ENCODE measurements around the gene SNX9.
"Not testable (repeated sequence)": the region's sequence is repeated elsewhere in the genome, so short reads cannot be mapped to it uniquely, and the experiment has no call there.

SNX9 gene

GRCh38 chr6:157853902-157854502 is 31.0 kb downstream of the SNX9 start:
- in situ Hi-C loops (cut with HindIII; ENCODE audit: low sequenced_read_pairs) = no loop called here

GRCh38 chr6:157855325-157855724 is 32.3 kb downstream of the SNX9 start:
- in situ Hi-C loops (cut with HindIII; ENCODE audit: low sequenced_read_pairs) = no loop called here

- in situ Hi-C loops (cut with HindIII; ENCODE audit: low sequenced_read_pairs) = not testable (repeated sequence)
Measured at GRCh38 chr6:157855804-157856203, 32.8 kb downstream of the SNX9 start.

DNA sequence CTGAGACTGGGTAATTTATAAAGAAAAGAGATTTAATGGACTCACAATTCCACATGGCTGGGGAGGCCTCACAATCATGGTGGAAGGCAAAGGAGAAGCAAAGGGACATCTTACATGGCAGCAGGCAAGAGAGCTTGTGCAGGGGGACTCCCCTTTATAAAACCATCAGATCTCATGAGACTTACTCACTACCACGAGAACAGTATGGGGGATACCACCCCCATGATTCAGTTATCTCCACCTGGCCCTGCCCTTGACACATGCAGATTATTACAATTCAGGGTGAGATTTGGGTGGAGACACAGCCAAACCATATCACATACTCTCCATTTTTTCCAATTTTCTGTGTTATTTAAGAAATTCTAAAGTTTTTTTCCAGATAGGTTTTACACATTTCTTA is 35.6 kb downstream of the SNX9 start:
- in situ Hi-C loops (cut with HindIII; ENCODE audit: low sequenced_read_pairs) = not testable (repeated sequence)

- in situ Hi-C loops (cut with HindIII; ENCODE audit: low sequenced_read_pairs) = no loop called here
Measured at GRCh38 chr6:157859775-157860504, 36.9 kb downstream of the SNX9 start.

- in situ Hi-C loops (cut with HindIII; ENCODE audit: low sequenced_read_pairs) = no loop called here
Measured at GRCh38 chr6:157860505-157860991, 37.5 kb downstream of the SNX9 start.

GRCh38 chr6:157861184-157861583 is 38.1 kb downstream of the SNX9 start:
- in situ Hi-C loops (cut with HindIII; ENCODE audit: low sequenced_read_pairs) = no loop called here

GRCh38 chr6:157861814-157862213 is 38.8 kb downstream of the SNX9 start:
- in situ Hi-C loops (cut with HindIII; ENCODE audit: low sequenced_read_pairs) = no loop called here

- in situ Hi-C loops (cut with HindIII; ENCODE audit: low sequenced_read_pairs) = no loop called here
Measured at GRCh38 chr6:157862706-157863105, 39.7 kb downstream of the SNX9 start.

DNA sequence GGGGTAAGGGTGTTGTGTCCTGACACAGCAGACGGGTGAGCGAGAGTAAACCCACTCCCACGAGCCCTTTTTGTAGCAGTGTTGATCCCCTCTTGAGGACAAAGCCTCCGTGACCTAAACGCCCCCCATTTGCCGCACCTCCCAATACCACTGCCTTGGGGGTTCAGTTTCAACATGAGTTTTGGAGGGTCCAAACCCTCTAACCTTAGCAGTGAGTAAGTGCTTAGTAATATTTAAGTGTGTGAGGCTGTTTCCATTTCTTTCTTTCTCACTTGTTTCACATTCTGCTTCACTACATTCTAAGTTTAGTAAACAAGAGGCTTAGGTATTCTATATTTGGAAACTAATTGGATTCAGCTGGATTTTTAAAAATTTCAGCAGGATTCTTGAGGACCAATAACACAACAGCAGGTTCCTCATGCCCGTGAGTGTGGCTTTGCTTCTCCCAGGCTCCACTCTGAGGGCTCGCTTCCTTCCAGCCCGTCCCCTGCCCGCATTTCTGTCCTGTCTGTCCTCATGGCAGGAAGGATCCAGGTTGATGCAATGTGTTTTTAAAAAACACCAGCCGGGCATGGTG is 41.2 kb downstream of the SNX9 start:
- in situ Hi-C loops (cut with HindIII; ENCODE audit: low sequenced_read_pairs) = no loop called here

DNA sequence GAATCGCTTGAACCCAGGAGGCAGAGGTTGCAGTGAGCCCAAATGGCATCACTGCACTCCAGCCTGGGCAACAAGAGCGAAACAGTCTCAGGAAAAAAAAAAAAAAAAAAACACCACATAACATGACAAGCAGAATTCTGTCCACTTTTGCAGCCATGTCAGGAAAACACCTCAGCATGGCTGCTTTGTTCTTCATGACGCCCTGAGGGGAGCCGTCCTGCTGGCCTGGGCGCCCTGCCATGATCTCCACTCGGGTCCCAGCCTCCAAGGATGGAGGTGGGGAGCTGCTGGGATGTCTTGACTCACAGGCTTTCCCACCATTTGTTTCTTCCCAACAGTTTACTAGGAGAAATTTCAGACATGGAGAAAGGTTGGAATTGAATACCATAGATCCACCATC is 42.2 kb downstream of the SNX9 start:
- in situ Hi-C loops (cut with HindIII; ENCODE audit: low sequenced_read_pairs) = no loop called here

DNA sequence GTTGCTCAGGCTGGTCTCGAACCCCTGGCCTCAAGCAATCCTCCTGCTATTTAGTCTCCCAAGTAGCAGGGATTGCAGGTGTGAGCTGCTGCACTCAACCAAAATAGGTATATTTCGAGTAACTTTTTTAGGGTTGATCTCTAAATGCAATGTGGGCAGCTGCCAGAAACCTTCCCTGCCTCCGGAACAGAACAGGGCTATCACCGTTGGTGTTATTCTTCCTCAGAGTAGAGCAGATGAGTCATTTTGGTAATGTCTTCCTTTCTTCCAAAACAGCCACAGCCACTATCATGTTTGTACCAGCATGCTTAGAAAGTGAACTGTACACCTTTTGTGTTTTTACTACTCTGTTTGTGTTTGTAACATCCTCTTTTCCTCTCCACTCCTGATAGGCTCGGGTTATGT is 44.1 kb downstream of the SNX9 start:
- in situ Hi-C loops (cut with HindIII; ENCODE audit: low sequenced_read_pairs) = no loop called here

DNA sequence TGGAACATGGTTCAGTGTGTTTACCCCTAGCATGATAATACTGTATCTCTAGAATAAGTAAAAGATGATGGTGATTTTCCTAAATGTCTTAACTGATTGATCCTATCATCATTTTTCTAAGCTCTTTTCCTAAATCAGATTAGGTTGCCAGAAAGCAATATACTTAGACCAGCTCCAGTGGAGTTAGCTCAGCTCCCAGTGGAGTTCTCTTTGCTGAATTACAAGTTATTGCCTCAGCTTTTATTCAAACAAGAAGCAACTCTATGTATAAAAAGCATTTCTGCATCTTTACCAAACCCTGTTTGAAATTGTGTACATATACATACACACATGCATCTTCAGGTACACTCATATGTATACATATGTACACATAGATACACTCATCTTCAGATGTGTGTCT is 44.9 kb downstream of the SNX9 start:
- in situ Hi-C loops (cut with HindIII; ENCODE audit: low sequenced_read_pairs) = no loop called here

DNA sequence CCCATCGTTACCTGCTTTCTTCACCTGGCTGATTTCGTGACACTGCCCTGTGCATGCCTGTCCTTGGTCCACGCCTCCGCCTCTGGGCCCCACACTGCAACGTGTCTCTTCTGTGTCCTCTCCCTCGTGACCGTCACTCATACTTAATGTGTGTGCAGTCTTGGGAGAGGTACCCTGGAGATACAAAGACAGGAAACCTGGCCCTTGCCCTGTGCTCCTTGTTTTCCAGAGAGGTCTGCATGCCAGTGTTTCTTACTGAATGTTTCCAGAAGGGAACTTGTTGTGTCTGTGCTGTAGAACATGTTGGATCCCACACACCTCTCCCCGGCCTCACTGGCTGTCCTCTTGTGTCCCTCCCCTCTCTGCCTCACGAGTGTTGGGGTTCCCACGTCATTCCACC is 45.8 kb downstream of the SNX9 start:
- in situ Hi-C loops (cut with HindIII; ENCODE audit: low sequenced_read_pairs) = no loop called here

DNA sequence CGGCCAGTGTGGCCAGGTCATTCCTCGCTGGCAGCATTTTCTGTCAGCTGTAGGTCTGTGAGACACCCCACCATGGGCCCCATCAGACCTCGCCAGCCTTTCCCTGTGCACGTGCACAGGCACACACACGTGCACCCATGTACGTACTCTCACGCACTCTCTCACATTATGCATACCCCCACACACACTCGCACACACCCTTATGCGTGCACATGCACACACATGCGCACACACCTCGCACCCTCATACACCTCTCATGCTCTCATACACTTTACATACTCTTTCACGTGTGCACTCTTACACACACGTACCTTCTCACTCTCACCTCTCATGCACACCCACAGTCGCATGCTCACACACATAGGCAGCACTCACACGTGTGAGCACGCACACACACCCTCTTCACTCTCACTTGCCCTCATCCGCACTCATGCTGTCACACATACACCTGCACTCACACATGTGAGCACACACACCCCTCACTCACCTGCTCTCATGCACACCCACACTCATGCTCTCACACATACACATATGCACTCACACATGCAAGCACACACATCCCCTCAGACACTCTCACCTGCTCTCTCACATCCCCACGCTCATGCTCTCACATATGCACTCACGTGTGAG is 46.7 kb downstream of the SNX9 start:
- in situ Hi-C loops (cut with HindIII; ENCODE audit: low sequenced_read_pairs) = no loop called here

- in situ Hi-C loops (cut with HindIII; ENCODE audit: low sequenced_read_pairs) = no loop called here
Measured at GRCh38 chr6:157873735-157874344, 50.8 kb downstream of the SNX9 start.

DNA sequence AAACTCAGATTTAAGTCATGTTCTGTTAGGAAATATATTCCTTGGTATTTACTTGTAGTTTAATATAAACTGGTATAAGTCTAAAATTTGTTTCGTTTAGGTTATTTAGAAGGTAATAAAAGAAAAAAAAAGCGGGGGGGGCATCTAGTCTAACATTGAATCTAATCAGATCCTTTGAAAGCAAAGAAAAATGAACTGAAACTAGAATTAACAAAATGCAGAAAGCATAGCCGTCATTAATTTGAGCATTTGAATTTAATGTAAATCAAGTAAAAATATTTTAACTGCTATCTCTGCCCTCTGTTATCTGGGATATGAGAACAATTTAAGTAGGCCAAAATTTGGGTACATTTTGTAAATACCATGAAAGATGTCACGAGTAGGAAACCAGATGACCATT is 54.1 kb downstream of the SNX9 start:
- in situ Hi-C loops (cut with HindIII; ENCODE audit: low sequenced_read_pairs) = no loop called here

DNA sequence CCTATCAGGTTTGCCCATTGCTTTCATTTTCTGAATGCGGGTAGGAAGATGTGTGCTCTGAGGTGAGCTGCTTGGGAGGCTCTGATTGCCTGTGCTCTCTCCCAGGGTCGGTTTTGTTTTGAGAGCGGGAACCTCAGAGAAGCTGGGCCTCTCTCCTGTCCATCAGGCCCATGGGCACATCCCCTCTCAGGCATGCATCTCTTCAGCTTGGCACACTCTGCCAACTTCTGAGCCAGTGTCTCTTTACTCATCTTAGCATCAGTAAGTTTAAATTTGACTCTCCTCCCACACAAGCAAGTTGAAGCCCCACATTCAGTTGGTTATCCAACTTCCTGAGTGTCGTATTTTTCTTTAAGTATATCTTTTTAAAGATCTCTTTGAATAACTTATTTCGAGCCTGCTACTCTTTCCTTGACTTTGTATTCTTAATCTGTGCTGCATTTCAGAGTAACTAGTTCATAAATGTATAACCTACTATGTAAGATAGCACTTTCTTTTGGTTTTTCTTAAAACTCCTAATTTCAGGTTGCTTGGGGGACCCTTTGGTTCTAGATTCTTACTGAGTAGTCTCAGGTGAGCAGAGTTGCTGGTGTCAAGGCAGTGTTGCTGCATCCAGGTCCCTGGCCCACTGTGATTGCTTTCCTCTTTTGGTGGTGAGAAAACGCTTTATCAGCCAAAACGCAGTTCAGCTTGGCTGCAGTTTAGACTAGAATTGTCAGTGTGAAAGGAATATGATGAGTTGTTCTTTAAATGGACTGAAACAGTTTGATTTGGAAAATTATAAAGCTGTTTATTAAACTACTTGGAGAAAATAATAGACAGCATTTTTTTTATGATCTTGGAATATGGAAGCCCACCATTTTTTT is 54.8 kb downstream of the SNX9 start:
- in situ Hi-C loops (cut with HindIII; ENCODE audit: low sequenced_read_pairs) = no loop called here

DNA sequence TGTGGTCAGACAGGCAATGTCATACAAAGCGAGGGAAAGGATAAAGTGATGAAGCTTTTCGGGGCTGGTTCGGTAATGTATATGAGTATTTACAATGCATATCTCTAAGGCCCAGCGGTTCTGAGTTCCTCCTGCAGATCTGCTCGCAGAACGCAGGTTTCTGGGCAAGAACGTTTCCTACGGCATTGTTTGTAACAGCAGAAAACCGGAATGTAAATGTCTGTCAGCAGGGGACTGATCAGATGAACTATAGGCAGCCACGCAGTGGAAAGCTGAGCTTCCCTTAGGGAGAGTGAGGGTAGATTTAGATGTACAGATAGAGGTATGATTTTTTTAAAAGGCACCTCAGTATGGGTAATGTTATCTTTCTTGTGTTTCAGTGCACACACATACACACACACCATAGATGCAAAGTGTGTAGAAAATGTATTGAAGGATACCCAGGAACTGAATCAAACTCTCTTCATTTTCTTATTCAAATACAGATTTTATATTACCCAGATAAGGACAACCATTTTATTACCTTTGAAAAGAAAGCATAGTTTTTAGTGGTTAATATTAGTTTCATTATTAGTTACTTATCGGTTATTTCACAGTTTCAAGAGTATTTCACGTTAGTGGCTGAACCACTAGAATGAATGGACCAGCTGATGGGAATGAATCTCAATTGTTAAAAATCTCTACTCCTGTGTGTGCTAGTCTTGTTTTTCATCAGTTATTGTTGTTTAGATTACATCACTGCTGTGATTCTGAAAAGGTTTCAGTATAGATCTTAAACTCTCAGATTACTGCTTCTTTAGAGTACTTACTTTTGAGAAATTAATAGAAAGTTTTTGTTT is 56.2 kb downstream of the SNX9 start:
- in situ Hi-C loops (cut with HindIII; ENCODE audit: low sequenced_read_pairs) = no loop called here

DNA sequence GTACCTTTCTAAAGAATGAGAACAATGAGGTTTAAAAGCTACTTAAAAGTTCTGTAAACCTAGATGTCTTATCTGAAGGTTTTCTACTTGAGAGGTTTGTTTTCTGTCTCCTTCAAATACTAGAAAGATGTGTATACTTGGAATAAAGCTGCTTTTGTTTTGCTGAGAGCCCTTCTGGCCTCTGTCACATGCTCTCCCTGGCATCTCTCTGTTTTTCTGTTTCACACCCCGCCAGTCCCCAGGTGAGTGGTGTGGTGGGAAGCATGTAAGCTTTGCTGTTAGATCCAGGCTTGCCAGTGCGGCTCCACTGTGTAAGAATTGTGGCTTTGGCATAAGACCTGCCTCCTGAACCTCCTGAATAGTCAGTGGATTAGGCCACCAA is 56.8 kb downstream of the SNX9 start:
- in situ Hi-C loops (cut with HindIII; ENCODE audit: low sequenced_read_pairs) = no loop called here
